HG03342 (cell line): ENCODE results near the gene AGBL4.
"Not testable (repeated sequence)": the region's sequence is repeated elsewhere in the genome, so short reads cannot be mapped to it uniquely, and the experiment has no call there.

Source experiments
- ATAC-seq: cut with Tn5 transposase; IDR thresholded peaks from one replicate; pipeline ENCODE4 v1.9.1; 2021; ENCODE audit warnings: mild to moderate bottlenecking, moderate library complexity; ENCODE audit not compliant: unreplicated experiment

The AGBL4 gene

GRCh38 chr1:48523558-48523957 is 1500.2 kb downstream of the AGBL4 start:
- no peak for ATAC-seq

GRCh38 chr1:48519896-48520295 is 1503.9 kb downstream of the AGBL4 start:
- ATAC-seq, result not testable (repeated sequence)

- no peak for ATAC-seq
These were observed 1516.9 kb downstream of the AGBL4 start for GRCh38 chr1:48506870-48507269.

GRCh38 chr1:48500541-48501450 is 1523.0 kb downstream of the AGBL4 start:
- no peak for ATAC-seq

GRCh38 chr1:48499211-48499735 is 1524.5 kb downstream of the AGBL4 start:
- no peak for ATAC-seq

GRCh38 chr1:48498096-48498791 is 1525.5 kb downstream of the AGBL4 start:
- ATAC-seq, result peak; percentile 94

- ATAC-seq, result no peak
These were observed 1527.8 kb downstream of the AGBL4 start for GRCh38 chr1:48495911-48496310.

- ATAC-seq, result no peak
These were observed 1528.6 kb downstream of the AGBL4 start for GRCh38 chr1:48495166-48495565.

- ATAC-seq, result no peak
These were observed 1529.6 kb downstream of the AGBL4 start for GRCh38 chr1:48493970-48494769.

- no peak for ATAC-seq
These were observed 1530.7 kb downstream of the AGBL4 start for GRCh38 chr1:48493041-48493440.

- ATAC-seq, result no peak
These were observed 1531.4 kb downstream of the AGBL4 start for GRCh38 chr1:48492392-48492791.

GRCh38 chr1:48488721-48489120 is 1535.0 kb downstream of the AGBL4 start:
- no peak for ATAC-seq
